ENCODE measurements around the gene DGCR2. TPM values are rescaled to one million over a fixed set of nuclear protein-coding genes. Genes with fewer than 3 reads are reported as not detected.

DGCR2 gene
- total and polyA plus RNA-seq, 2 experiments from 2014 or later: 18.5 to 83.0 TPM

- H3K27me3 ChIP-seq (ENCODE audit: insufficient read depth): no peaks in the 10 kb centered on the region
- ATAC-seq (no peak), DNase-seq (ENCODE audit: low spot score) (no peak)
- Mint-ChIP-seq H3K27ac (no peak overlapping the region), H3K4me1 (no peaks in the 10 kb centered on the region), H3K36me3 (ENCODE audit: low read depth) (peaks cover 59% of the 10 kb centered on the region), H3K4me3 (no peak overlapping the region), H3K9me3 (no peaks in the 10 kb centered on the region), H3K27me3 (ENCODE audit: insufficient read depth, low read depth, poor library complexity) (peaks cover 11% of the 10 kb centered on the region)
- H3K4me3 ChIP-seq: no peak overlapping the region
- peaks cover 6% of the 10 kb centered on the region for H3K36me3 ChIP-seq (ENCODE audit: insufficient read depth)
- no peak overlapping the region for H3K4me2 ChIP-seq
- H3K9me2 ChIP-seq (ENCODE audit: insufficient read depth): no peaks in the 10 kb centered on the region
- no peak overlapping the region for H2AFZ ChIP-seq
- TF ChIP-seq EZH2 (IDR thresholded peaks at IDR 0.05; ENCODE audit: low read depth, unreplicated experiment): no peak
- H3F3A ChIP-seq (replicated peaks; ENCODE audit: low read depth): no peaks in the 10 kb centered on the region
- H3K4me1 ChIP-seq (ENCODE audit: insufficient read depth): no peaks in the 10 kb centered on the region
- H3K27ac ChIP-seq (ENCODE audit: low read depth): no peak overlapping the region
- no peaks in the 10 kb centered on the region for H4K20me1 ChIP-seq (replicated peaks; ENCODE audit: insufficient read depth)
- H3K79me2 ChIP-seq (replicated peaks; ENCODE audit: insufficient read depth): no peaks in the 10 kb centered on the region
Measured at GRCh38 chr22:19137384-19138216, 15.4 kb upstream of the DGCR2 start.

- H2AFZ ChIP-seq: no peak overlapping the region
- H3K36me3 ChIP-seq (ENCODE audit: insufficient read depth): peaks cover 6% of the 10 kb centered on the region
- no peak overlapping the region for H3K27ac Mint-ChIP-seq
- H3K27me3 Mint-ChIP-seq (ENCODE audit: insufficient read depth, low read depth, poor library complexity): peaks cover 11% of the 10 kb centered on the region
- no peak overlapping the region for H3K27ac ChIP-seq (ENCODE audit: low read depth)
- DNase-seq (ENCODE audit: low spot score) (no peak), ATAC-seq (no peak)
- peaks cover 54% of the 10 kb centered on the region for H3K36me3 Mint-ChIP-seq (ENCODE audit: low read depth)
- no peaks in the 10 kb centered on the region for H3K79me2 ChIP-seq (replicated peaks; ENCODE audit: insufficient read depth)
- H4K20me1 ChIP-seq (replicated peaks; ENCODE audit: insufficient read depth): no peaks in the 10 kb centered on the region
- no peaks in the 10 kb centered on the region for H3K4me1 ChIP-seq (ENCODE audit: insufficient read depth)
- no peaks in the 10 kb centered on the region for H3K9me3 Mint-ChIP-seq
- no peak overlapping the region for H3K4me3 ChIP-seq
- no peaks in the 10 kb centered on the region for H3K27me3 ChIP-seq (ENCODE audit: insufficient read depth)
- no peak overlapping the region for H3K4me2 ChIP-seq
- TF ChIP-seq EZH2phosphoT487 (IDR thresholded peaks at IDR 0.05; ENCODE audit: unreplicated experiment) (no peak), POLR2AphosphoS5 (IDR thresholded peaks at IDR 0.05; ENCODE audit: low read depth) (no peak), STAT1 (IDR thresholded peaks at IDR 0.05; ENCODE audit: unreplicated experiment) (no peak), ZNF331 (CRISPR knock-in tag; IDR thresholded peaks at IDR 0.05; ENCODE audit: low read depth) (no peak), ZNF114 (CRISPR knock-in tag; IDR thresholded peaks at IDR 0.05) (no peak), CTCF (conservative IDR thresholded peaks at IDR 0.05; ENCODE audit: low read depth in 2 of 2) (no peak), REST (IDR thresholded peaks at IDR 0.05; ENCODE audit: unreplicated experiment) (no peak), EZH2 (IDR thresholded peaks at IDR 0.05; ENCODE audit: low read depth, unreplicated experiment) (no peak), JUNB (IDR thresholded peaks at IDR 0.05; ENCODE audit: unreplicated experiment) (no peak)
- no peaks in the 10 kb centered on the region for H3K4me1 Mint-ChIP-seq
- no peak overlapping the region for H3K4me3 Mint-ChIP-seq
- no peaks in the 10 kb centered on the region for H3K9me2 ChIP-seq (ENCODE audit: insufficient read depth)
- H3F3A ChIP-seq (replicated peaks; ENCODE audit: low read depth): no peaks in the 10 kb centered on the region
Measured at GRCh38 chr22:19136915-19137314, 14.7 kb upstream of the DGCR2 start.

Data from GM23338 (cell line).